Right lobe of liver (tissue), 6 donors: ENCODE measurements around the gene TMEM125. TPM values are rescaled to one million over a fixed set of nuclear protein-coding genes. Genes with fewer than 3 reads are reported as not detected.
A peak's percentile ranks its signal among the peaks of the same experiment; 100 is the strongest.

Source experiments
- ATAC-seq, 4 donors: fragments of 200-7000 bp; cut with Tn5 transposase; one replicate each; pipeline ENCODE4 v1.9.1; 2020; ENCODE audit warnings: mild to moderate bottlenecking in 4 of 4, moderate library complexity in 4 of 4
- DNase-seq, 3 donors: peaks; one replicate each; pipeline ENCODE4 v3.0.0-alpha.2; 2020
- H3K27ac ChIP-seq, 3 donors: fragments of 200-600 bp; one replicate each; pipeline ENCODE4 v1.8.0; 2022
- H3K27me3 ChIP-seq, 2 donors: fragments of 200-600 bp; one replicate each; pipeline ENCODE4 v1.8.0; 2022
- H3K36me3 ChIP-seq, 4 donors: fragments of 200-600 bp; sonication (generic) in 1 of 4; one replicate each; pipeline versions ENCODE4 v1.5.1 to v1.8.0; 2017 to 2022; ENCODE audit warnings: control low read depth in 1 of 4
- H3K4me1 ChIP-seq, 4 donors: fragments of 200-600 bp; sonication (generic) in 1 of 4; one replicate each; pipeline versions ENCODE4 v1.5.1 to v1.8.0; 2017 to 2022; ENCODE audit warnings: control low read depth in 1 of 4
- H3K4me3 ChIP-seq, 3 donors: fragments of 200-600 bp; one replicate each; pipeline ENCODE4 v1.8.0; 2022
- H3K9me3 ChIP-seq, 4 donors: fragments of 200-600 bp; sonication (generic) in 1 of 4; one replicate each; pipeline versions ENCODE4 v1.5.1 to v1.8.0; 2017 to 2022; ENCODE audit warnings: control low read depth in 1 of 4
- CTCF ChIP-seq, 4 donors: fragments of 200-600 bp in 3 of 4; fragments of 450-650 bp in 1 of 4; IDR thresholded peaks; one replicate each; pipeline versions ENCODE4 v1.5.1 to v1.8.0; 2016 to 2022; ENCODE audit warnings: antibody characterized with exemption in 4 of 4, mild to moderate bottlenecking in 2 of 4
- POLR2A ChIP-seq: fragments of 450-650 bp; IDR thresholded peaks from one replicate; pipeline ENCODE4 v1.6.1; 2017; ENCODE audit warnings: antibody characterized with exemption, mild to moderate bottlenecking
- WGBS: methylation state at CpG from one replicate; pipeline ENCODE4 v1.1.6; 2018; ENCODE audit warnings: low coverage, low lambda C conversion rate; ENCODE audit not compliant: insufficient coverage; ENCODE audit errors: missing lambda C conversion rate; 5-methylcytosine and 5-hydroxymethylcytosine counted together
- intact Hi-C, 2 donors: fragments of 100-400 bp; cut with DNase I; formaldehyde crosslinking; loops; one replicate each; pipeline versions ENCODE4 v1.11.2 to v1.14.1; 2022
- total RNA-seq, 6 experiments: library from RNA; depleted of rRNA in 2 of 6; stranded (reverse); fragments of >200 nt in 2 of 6; fragmentation: NEBNext Ultra II Directional in 3 of 6; extraction: Animal tissue kit (Norgen Biotek cat#: 25700) in 3 of 6; gene quantifications; one replicate each; pipeline versions ENCODE4 v1.1.0 to v1.2.4, GENCODE V29; 2016 to 2023
- donor health status: DM: no; HTN: yes; CAD: no.
- donor health status: DM: no; HTN: no; CAD: no.
- donor health status: DM: no; HTN: no; CAD: no.
- donor health status: DM: no; HTN: yes; CAD: no.
- donor health status: DM: no; HTN: yes; CAD: no.

The TMEM125 gene
- total RNA-seq, 6 experiments from 2014 or later: 0.21 to 0.27 TPM; not detected in 4

GRCh38 chr1:43292216-43292615, 22.4 kb downstream of the TMEM125 start:
- no peaks in the 10 kb centered on the region for H3K36me3 ChIP-seq
- TF ChIP-seq POLR2A (no peak), CTCF (IDR thresholded peaks at IDR 0.05) (no peak)
- no peaks in the 10 kb centered on the region for H3K27me3 ChIP-seq
- ATAC-seq: no peak
- H3K9me3 ChIP-seq: no peaks in the 10 kb centered on the region
- H3K4me1 ChIP-seq: peaks cover 0 to 8% (median 4%) of the 10 kb centered on the region in 4 donors
- H3K4me3 ChIP-seq: no peak overlapping the region
- WGBS: 67% methylated on average over 5 of the region's 7 CpGs
- no peak for DNase-seq
- no peak overlapping the region for H3K27ac ChIP-seq
- intact Hi-C loops: no loop called here

GRCh38 chr1:43292679-43293078, 22.9 kb downstream of the TMEM125 start:
- Histone ChIP-seq H3K4me3 (no peak overlapping the region), H3K36me3 (no peaks in the 10 kb centered on the region), H3K27me3 (no peaks in the 10 kb centered on the region), H3K27ac (no peak overlapping the region), H3K9me3 (no peaks in the 10 kb centered on the region), H3K4me1 (peaks cover 0 to 8% (median 4%) of the 10 kb centered on the region in 4 donors)
- no peak for DNase-seq
- ATAC-seq: no peak
- intact Hi-C loops: no loop called here
- TF ChIP-seq POLR2A: no peak
- TF ChIP-seq CTCF (IDR thresholded peaks at IDR 0.05): no peak
- 94% methylated on average over 3 of the region's 5 CpGs for WGBS

- ATAC-seq (no peak), DNase-seq (no peak)
- WGBS: 73% methylated on average over 2 of the region's 2 CpGs
- Histone ChIP-seq H3K36me3 (no peaks in the 10 kb centered on the region), H3K4me3 (no peak overlapping the region), H3K4me1 (peaks cover 0 to 8% (median 4%) of the 10 kb centered on the region in 4 donors), H3K27ac (no peak overlapping the region), H3K27me3 (no peaks in the 10 kb centered on the region), H3K9me3 (no peaks in the 10 kb centered on the region)
- no peak for TF ChIP-seq CTCF (IDR thresholded peaks at IDR 0.05)
- TF ChIP-seq POLR2A: no peak
- intact Hi-C loops: no loop called here
These were observed 23.4 kb downstream of the TMEM125 start for GRCh38 chr1:43293176-43293575.

GRCh38 chr1:43293896-43294760, 24.3 kb downstream of the TMEM125 start:
- H3K27me3 ChIP-seq: no peaks in the 10 kb centered on the region
- no peak overlapping the region for H3K4me3 ChIP-seq
- ATAC-seq: no peak
- no peak for DNase-seq
- H3K27ac ChIP-seq: peak overlapping the region in 1 of 3 donors; percentile 73
- peaks cover 0 to 8% (median 4%) of the 10 kb centered on the region in 4 donors for H3K4me1 ChIP-seq
- TF ChIP-seq CTCF (IDR thresholded peaks at IDR 0.05): no peak
- no peak for TF ChIP-seq POLR2A
- WGBS: 74% methylated on average over 5 of the region's 7 CpGs
- no peaks in the 10 kb centered on the region for H3K9me3 ChIP-seq
- no peaks in the 10 kb centered on the region for H3K36me3 ChIP-seq
- intact Hi-C loops: no loop called here
